Measurements from ENCODE around the gene HSDL1. TPM values are rescaled to one million over a fixed set of nuclear protein-coding genes. Genes with fewer than 3 reads are reported as not detected.

HSDL1 gene
- total and polyA plus RNA-seq, 4 donors: 12.6 to 41.3 (median 16.7) TPM

DNA sequence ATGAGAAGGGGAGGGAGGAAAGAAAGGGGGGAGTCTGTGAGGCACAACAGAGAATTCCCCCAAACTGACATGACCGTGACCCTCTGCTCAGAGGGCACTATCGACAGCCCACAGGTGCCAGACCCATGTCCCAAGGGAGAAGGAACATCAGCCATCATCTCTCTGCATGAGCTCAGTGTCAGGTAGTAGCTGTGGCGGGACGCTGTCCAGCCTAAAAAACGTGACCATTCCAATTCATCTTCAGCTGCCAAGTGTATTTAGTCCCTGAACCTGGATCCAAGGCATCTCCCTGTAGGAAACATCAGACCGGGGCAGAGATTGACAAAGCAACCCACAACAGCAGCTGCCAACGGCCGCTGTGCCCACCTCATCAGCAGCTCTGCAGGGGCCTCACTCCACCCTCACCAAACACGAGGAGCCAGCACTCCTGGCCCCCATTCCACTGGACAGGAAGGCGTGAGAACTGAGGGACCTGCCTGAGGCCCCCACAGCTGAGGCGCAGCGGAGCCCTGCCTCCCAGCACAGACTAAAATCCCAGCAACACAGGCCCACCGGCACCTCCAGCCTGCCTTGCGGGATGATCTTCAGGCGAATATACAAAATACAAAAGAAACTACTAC lies 33.3 kb upstream of the HSDL1 start:
- Histone ChIP-seq H3K36me3 (ENCODE audit: control insufficient read depth in 4 of 4, insufficient read depth in 4 of 4, low read length in 4 of 4) (peaks cover 3 to 50% (median 16%) of the 10 kb centered on the region in 4 donors), H3K9ac (ENCODE audit: insufficient read depth in 1 of 2, low read length in 2 of 2) (no peak overlapping the region), H3K4me3 (no peak overlapping the region), H3K9me3 (ENCODE audit: control insufficient read depth in 4 of 4, insufficient read depth in 3 of 4, low read length in 3 of 4) (no peaks in the 10 kb centered on the region), H3K27ac (ENCODE audit: low read depth in 1 of 2, low read length in 1 of 2) (peak overlapping the region; percentile 10 to 26), H3K27me3 (ENCODE audit: control insufficient read depth in 3 of 3, insufficient read depth in 3 of 3, low read length in 2 of 3) (no peaks in the 10 kb centered on the region), H3K4me1 (ENCODE audit: control insufficient read depth in 5 of 5, insufficient read depth in 5 of 5, low read length in 5 of 5) (peaks cover 0 to 15% (median 0%) of the 10 kb centered on the region in 5 donors)
- 90 to 94% methylated on average over 15 of the region's 15 CpGs for whole genome bisulfite sequencing, 2 donors
- DNase-seq (no peak), ATAC-seq (ENCODE audit: insufficient read depth, low FRiP score) (no peak)
- TF ChIP-seq, protein P1, sequence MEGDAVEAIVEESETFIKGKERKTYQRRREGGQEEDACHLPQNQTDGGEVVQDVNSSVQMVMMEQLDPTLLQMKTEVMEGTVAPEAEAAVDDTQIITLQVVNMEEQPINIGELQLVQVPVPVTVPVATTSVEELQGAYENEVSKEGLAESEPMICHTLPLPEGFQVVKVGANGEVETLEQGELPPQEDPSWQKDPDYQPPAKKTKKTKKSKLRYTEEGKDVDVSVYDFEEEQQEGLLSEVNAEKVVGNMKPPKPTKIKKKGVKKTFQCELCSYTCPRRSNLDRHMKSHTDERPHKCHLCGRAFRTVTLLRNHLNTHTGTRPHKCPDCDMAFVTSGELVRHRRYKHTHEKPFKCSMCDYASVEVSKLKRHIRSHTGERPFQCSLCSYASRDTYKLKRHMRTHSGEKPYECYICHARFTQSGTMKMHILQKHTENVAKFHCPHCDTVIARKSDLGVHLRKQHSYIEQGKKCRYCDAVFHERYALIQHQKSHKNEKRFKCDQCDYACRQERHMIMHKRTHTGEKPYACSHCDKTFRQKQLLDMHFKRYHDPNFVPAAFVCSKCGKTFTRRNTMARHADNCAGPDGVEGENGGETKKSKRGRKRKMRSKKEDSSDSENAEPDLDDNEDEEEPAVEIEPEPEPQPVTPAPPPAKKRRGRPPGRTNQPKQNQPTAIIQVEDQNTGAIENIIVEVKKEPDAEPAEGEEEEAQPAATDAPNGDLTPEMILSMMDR (IDR thresholded peaks at IDR 0.05; ENCODE audit: control extremely low read depth, extremely low read depth): no peak

DNA sequence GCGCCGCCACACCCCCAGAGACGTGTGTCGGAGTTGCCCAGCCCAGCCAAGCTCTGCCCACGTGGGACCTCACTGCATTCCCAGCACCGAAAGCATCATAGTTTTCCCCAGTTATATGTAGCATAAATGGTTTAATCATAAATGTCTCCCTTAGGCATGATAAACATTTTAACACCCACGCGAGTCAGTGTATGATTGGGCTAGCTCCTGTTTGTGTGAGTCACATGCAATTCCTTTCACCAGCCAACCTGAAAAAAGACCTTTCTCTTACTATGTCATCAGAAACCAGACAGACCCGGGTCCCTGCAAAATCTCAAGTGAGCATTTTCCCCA lies 32.7 kb upstream of the HSDL1 start:
- Histone ChIP-seq H3K27ac (ENCODE audit: low read depth in 1 of 2, low read length in 1 of 2) (peak overlapping the region; percentile 10 to 81), H3K27me3 (ENCODE audit: control insufficient read depth in 3 of 3, insufficient read depth in 3 of 3, low read length in 2 of 3) (no peaks in the 10 kb centered on the region), H3K4me1 (ENCODE audit: control insufficient read depth in 5 of 5, insufficient read depth in 5 of 5, low read length in 5 of 5) (peaks cover 0 to 15% (median 0%) of the 10 kb centered on the region in 5 donors), H3K36me3 (ENCODE audit: control insufficient read depth in 4 of 4, insufficient read depth in 4 of 4, low read length in 4 of 4) (peaks cover 2 to 46% (median 12%) of the 10 kb centered on the region in 4 donors), H3K9ac (ENCODE audit: insufficient read depth in 1 of 2, low read length in 2 of 2) (no peak overlapping the region), H3K9me3 (ENCODE audit: control insufficient read depth in 4 of 4, insufficient read depth in 3 of 4, low read length in 3 of 4) (no peaks in the 10 kb centered on the region), H3K4me3 (no peak overlapping the region)
- WGBS, 2 donors: 69 to 84% methylated on average over 9 of the region's 9 CpGs
- TF ChIP-seq, protein P1 (IDR thresholded peaks at IDR 0.05; ENCODE audit: control extremely low read depth, extremely low read depth): no peak
- ATAC-seq (ENCODE audit: insufficient read depth, low FRiP score) (no peak), DNase-seq (no peak)

DNA sequence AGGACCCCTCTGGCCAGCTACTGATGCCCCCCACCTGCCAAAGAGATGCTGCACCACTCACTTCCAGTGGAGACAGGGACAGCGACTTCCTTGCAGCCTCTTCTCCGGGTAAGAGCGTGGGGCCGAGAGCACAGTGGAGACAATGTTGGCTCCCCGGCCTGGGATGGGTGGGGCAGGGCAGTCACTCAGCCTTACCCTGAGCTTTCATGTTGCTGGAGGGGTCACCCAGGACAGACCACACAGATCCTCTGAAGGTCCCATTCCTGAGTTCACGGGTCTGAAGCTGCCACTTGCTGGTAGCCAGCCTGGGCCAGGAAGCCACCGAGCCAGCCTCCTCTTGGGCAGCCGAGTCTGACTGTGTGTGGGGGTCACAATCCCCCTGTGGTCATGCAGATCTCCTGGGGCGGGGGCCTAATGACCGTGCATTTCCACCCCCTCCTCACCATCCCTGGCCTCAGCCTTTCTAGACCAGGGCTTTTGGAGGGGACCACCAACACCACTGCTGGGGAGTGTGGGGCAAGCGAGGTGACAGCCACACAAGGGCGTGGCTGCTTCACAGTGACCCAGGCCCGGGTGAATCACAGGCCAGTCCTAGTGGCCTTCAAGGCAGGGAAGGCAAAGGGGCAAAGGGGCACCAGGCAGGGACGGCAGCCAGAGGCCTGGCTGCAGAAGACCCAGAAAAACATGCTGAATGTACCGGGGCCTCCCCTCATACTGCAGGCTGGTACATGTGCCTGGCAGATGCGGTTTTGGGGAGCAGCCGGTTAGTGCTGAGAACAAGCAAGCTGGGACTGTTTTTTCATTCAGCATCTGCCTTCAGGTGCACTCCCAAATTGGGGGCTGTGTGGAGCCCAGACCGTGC lies 31.4 kb upstream of the HSDL1 start:
- H3K27ac ChIP-seq (ENCODE audit: low read depth in 1 of 2, low read length in 1 of 2): peak overlapping the region; percentile 13 to 81
- H3K27me3 ChIP-seq (ENCODE audit: control insufficient read depth in 3 of 3, insufficient read depth in 3 of 3, low read length in 2 of 3): no peaks in the 10 kb centered on the region
- ATAC-seq (ENCODE audit: insufficient read depth, low FRiP score) (no peak), DNase-seq (no peak)
- TF ChIP-seq, protein P1 (IDR thresholded peaks at IDR 0.05; ENCODE audit: control extremely low read depth, extremely low read depth): no peak
- H3K9me3 ChIP-seq (ENCODE audit: control insufficient read depth in 4 of 4, insufficient read depth in 3 of 4, low read length in 3 of 4): no peaks in the 10 kb centered on the region
- H3K4me1 ChIP-seq (ENCODE audit: control insufficient read depth in 5 of 5, insufficient read depth in 5 of 5, low read length in 5 of 5): peaks cover 0 to 15% (median 0%) of the 10 kb centered on the region in 5 donors
- H3K4me3 ChIP-seq: no peak overlapping the region
- peaks cover 0 to 34% (median 8%) of the 10 kb centered on the region in 4 donors for H3K36me3 ChIP-seq (ENCODE audit: control insufficient read depth in 4 of 4, insufficient read depth in 4 of 4, low read length in 4 of 4)
- 60 to 74% methylated on average over 18 of the region's 18 CpGs for WGBS, 2 donors
- no peak overlapping the region for H3K9ac ChIP-seq (ENCODE audit: insufficient read depth in 1 of 2, low read length in 2 of 2)

Measured in lung (tissue), 12 donors.